RPMI7951 (cell line): ENCODE data around the gene COX7A2L. TPM values are rescaled to one million over a fixed set of nuclear protein-coding genes. Genes with fewer than 3 reads are reported as not detected.
A peak's percentile ranks its signal among the peaks of the same experiment; 100 is the strongest.
"Not testable (repeated sequence)": the region's sequence is repeated elsewhere in the genome, so short reads cannot be mapped to it uniquely, and the experiment has no call there.

Experiments used
- DNase-seq: peaks from one replicate; pipeline ENCODE4 v3.0.0-alpha.2; 2012; ENCODE audit warnings: low read depth
- total RNA-seq: library from RNA; depleted of rRNA; stranded (reverse); fragments of >200 nt; shearing (Covaris generic); gene quantifications from 2 replicates; pipeline ENCODE4 v1.2.3, GENCODE V29; 2014

COX7A2L gene
- total RNA-seq, 1 experiment from 2014 or later = 188 TPM

DNA sequence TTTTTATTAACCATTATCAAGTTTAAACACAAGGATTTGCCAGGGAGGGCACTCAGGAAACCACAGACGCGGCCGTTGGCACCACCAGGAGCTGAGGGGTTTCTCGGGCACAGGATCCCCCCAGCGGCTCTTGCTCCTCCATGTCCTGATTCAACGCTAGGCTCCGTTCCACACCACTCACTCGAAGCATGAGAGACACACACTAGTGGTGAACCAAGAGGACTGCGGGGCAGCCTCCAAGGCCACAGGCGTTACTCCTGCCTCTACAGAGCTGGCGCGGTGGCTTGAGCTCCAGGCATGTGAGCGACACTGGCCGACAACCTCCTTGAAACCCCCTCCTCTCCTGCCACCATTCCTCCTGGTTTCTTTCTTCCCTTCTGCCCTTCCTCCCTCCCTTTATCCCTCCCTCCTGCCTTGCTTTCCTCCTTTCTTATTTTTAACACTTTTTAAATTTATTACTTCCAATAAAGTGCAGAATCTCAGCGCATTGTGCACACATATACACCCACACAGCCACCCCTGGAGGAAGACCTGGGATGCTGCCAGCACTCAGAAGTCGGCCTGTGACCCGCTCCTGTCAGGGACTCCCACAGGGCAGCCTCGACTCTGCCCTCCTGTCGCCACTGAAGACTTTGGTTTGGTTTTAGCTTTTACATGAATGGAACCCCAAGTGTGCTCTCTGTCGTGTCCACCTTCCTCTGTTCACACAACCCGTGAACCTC, 21.7 kb downstream of the COX7A2L start:
- no peak for DNase-seq

DNA sequence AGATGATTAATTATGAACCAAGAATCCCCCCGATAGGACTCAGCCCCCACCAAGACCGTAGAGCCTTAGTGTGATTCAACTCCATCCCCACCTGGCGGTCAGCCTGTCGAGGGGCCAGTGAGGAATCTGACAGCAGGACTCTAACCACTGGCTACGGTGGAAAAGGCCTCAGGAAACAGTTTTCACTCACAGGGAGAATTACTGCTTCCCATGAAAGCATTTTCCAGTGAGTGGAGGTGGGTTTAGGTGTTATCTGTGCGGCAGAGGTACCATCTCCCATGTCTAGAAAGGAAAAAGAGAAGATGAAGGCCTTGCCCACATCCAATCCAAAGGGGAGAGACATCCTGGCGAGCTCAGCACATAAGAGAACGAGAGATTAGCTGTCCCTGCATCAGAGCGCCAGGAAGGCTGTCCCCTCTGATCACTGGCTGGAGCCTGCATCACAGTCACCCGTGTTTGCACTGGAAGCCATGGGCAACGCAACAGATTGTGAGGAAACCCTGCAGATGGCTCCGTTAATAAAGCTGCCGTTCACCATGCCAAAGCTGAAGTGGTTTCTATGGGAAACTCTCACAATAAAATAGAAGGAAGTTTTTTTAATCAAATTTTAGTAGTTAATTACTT, 22.3 kb downstream of the COX7A2L start:
- DNase-seq = no peak

DNA sequence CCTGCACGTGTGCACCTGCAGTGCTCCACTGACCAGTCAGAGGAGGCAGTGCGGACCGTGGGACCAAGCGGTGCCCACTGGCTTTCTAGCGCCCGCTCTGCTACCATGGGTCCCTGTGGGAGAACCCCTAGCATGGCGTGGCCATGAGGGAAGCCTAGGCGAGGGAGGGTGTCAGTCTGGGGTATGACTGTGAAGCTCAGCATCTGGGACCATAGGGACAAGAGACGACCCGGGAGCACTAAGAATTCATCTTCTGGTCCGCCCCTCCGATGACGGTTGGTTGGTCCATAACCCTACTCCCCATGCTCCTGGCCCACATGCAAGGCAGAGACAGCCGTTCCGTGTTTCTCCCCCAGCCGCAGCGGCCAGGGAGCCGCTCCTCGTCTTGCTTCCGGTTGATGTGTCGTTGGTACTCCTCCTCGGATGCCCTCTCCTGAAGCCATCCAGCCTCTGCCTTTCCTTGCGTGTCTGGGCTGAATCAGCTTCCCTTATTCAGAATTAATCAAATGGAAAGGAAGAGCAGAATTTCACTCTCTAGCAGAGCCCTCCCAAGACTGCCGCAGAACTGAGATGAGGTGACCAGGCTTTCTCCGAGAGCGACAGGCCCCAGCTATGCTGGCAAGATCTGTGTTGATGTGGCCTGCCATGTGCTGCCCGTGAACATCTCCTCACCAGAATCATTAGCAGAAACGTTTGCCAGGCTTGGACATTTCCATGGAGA, 23.0 kb downstream of the COX7A2L start:
- no peak for DNase-seq

DNA sequence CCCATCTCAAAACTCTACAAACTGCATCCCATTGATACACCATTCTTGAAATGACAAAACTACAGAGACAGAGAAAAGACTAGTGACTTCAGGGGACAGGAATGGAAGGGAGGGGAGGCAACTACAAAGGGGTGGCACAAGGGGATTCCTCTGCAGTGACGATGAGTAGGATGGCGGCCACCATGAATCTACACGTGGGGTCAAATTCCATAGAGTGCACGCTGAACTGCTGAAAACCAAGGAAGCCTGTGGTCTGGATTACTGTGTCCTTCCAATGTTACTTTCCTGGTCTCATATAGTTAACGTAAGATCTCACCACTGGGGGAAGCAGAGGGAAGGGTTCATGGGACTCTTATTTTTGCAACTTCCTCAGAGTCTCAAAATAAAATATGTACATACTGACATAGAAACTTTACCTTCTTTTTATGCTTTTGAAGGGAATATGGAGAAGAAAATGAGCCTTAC, 23.6 kb downstream of the COX7A2L start:
- no peak for DNase-seq

DNA sequence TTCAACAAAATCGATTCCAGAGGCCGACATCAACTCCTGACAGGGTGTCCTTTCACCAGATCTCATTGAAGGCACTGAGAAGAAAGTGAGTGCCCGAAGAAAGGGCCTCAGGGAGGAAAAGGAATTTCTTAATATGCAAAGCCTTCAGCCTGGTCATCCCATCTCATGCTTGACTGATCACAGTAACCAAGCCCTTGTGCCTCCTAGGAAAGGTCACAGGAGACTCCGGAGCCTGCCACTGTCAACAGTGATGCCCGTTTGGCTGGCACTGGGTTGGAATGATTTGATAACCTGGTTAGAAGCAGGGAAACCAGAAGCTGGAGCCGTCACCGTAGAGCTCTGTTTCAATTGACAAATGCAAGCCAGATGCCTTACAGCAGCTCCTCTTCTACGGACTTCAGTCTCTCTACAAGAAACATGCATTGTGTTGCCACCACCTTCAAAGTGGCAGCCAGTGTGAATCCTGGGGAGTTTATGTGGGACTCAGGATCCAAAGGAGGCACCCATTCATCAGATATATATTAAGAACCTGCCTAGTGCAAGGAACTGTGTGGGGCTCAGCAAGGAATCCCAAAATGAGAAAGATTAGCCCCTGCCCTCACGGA, 24.6 kb downstream of the COX7A2L start:
- no peak for DNase-seq

DNA sequence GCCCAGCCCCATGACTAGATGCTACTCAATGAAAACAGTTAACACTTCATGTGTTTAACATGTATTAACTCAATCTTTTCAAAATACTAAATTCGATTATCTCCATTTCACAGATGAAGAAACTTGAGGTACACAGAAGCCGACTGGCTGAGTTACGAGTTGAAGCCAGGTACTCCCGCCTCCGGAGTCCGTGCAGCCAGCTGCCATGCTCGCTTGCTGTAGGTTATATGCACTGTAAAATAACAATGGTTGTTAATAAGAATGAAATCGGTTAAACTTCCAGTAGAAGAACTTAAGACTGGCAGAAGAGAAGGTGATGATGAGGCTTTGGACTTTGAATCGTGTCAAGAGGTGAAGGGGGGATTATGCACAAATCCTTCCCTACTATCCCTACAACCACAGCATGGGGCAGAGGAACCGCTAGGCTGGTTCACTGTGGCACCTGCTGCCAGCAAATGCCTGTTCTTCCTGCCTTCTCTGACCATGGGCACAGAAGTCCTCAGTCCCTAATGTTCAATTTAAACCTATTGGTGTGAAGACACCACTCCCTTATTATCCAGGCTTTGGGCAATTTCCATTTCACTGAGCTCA, 25.4 kb downstream of the COX7A2L start:
- no peak for DNase-seq

DNA sequence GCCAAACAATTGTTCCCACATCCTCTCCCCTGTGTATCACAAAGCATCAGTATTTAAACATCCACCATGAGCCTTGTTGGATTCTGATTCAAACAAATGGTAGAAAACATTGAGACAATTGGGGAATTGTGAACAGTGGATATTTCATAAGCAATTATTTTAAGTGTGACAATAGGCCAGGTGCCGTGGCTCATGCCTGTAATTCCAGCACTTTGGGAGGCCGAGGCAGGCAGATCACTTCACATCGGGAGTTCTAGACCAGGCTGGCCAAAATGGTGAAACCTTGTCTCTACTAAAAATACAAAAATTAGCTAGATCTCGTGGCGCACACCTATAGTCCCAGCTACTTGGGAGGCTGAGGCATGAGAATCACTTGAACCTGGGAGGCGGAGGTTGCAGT, 26.2 kb downstream of the COX7A2L start:
- DNase-seq = not testable (repeated sequence)

DNA sequence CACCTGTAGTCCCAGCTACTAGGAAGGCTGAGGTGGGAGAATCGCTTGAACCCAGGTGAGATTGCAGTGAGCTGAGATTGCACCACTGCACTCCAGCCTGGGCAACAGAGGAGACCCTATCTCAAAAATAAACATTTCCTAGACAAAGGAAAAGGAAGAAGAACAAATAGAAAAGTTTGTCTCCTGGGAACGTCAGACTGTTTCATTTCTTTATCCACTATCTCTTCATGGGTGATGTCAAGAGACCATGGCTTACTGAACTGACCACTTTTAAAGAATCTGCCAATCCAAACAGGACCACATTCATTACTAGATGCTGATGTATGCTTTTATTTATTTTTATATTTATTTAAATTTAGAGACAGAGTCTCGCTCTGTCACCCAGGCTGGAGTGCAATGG, 26.8 kb downstream of the COX7A2L start:
- DNase-seq = no peak

DNA sequence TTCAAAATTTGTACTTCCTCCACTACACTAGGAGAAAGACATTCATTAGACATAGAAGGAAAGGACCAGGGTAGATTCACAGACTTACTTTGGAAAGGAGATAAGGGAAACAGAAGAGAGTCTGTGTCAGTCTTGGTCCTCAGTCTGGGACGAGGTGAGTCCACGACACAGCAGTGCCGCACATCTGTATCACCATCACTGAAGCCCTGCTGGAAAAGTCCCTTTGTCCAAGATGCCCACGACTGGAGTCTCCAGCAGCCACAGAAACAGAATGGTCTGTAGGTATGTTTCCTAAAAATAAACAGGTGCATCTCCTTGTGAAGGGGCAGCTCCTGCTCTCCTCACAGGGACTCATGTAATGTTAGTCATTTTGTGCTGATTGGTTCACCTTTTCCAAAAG, 27.4 kb downstream of the COX7A2L start:
- DNase-seq = no peak

DNA sequence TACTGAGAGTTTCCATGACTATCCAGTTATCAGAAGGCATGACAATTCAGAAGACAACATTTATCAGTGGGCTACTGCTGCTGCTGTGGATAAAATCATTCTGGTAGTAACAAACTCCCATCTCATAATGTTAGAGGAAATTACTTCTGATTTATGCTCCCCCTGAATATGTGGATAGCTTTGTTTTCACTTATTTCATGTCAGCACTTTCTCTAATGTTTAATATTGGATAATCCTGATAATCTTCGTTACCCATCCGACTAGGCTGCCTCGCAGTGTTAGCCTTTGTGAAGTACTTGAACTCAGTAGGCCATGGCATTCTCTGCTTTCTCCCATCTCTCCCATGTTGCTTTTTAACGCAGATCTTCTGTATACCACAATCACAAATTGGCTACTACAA, 28.4 kb downstream of the COX7A2L start:
- DNase-seq = no peak

DNA sequence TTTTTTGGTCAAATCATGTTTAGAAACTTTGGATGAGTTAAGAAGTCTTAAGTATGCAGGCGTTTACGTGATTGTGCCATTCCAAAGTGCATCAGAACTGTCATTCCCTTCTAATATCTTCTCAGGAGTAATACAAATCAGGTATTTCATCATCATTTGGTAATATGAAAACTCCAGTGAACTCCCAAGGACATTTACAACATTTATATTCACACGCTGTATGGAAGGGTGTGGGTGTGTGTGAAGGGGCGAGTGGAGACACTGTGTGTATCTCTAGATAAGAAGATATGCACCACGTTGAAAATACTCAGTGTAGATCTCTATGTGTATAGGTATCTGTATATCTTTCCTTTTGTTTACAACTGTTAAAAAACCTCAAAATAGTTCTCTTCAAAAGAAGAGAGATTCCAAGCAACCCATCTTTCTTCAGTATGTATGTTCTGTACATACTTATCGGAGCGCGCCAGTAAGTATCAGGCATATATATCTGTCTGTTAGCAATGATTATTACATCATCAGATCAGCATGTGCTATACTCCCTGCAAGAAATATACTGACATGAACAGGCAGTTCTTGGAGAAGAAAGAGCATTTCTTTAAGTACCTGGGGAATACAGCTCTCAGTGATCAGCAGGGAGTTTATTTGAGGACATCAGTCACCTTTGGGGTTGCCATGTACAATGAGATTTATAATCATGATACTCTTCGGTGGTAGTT, 29.3 kb downstream of the COX7A2L start:
- DNase-seq = no peak

DNA sequence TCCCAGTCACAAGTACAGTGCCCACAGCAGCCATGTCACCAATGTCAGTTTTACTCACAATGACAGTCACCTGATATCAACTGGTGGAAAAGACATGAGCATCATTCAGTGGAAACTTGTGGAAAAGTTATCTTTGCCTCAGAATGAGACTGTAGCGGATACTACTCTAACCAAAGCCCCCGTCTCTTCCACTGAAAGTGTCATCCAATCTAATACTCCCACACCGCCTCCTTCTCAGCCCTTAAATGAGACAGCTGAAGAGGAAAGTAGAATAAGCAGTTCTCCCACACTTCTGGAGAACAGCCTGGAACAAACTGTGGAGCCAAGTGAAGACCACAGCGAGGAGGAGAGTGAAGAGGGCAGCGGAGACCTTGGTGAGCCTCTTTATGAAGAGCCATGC, 31.3 kb downstream of the COX7A2L start:
- DNase-seq = no peak

DNA sequence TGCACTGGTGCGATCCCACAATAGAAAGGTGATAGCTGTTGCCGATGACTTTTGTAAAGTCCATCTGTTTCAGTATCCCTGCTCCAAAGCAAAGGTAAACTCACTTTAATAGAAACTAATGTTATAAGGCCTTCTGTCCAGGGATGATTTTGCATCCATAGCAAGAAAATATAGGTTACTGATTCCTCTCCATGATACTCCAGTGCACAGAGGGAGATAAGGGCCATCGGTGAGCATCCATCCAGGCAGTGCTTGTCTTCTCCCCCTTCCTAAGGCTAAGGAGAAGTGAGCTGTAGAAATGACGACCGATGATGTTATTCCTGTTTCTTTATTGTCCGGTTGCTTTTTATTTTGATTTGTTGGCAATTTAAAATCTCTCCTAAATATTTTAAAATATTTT, 32.1 kb downstream of the COX7A2L start:
- no peak for DNase-seq

DNA sequence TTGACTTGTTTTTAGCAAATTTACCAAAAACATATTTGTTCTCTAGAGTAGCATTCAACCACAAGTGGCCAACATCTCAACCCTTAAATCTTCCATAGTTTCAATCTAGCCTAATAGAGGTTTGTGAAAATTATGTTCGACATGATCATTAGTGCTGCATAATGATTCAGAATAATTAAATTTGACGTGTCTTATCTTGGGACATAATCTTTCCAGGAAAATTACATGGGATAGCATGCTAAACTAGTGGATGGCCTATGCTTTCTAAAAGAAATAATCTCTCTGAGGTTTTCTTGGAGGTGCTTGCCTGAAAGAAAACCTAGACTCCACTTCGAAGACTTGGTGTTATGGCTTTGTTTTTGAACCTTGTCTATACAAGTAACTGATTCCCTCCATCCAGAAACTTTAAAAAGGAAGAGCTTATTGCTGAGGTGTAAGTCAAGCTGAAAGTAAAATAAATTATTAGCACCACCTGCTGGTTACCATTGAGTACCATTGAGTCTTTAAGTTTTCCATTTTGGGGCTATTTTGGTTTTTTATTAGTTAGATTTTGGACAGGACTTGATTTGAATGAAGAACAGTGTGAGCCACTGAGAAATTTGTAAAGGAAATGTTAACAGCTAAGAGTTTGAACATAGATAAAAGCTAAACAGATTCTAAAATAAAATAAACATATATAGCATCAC, 32.7 kb downstream of the COX7A2L start:
- DNase-seq = peak; percentile 31

DNA sequence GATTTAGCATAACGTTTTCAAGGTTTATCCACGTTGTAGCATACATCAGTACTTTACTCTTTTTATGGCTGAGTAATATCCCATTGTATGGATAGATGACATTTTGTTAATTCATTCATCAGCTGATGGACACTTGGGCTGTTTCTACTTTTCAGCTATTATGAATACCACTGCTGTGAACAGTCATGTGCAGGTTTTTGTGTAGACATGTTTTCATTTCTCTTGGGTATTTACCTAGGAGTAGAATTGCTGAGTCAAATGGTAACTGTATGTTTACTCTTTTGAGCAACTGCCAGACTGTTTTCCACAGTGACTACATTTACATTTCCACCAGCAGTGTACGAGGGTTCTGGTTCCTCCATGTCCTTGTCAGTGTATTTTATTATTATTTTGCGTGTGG, 33.9 kb downstream of the COX7A2L start:
- no peak for DNase-seq

DNA sequence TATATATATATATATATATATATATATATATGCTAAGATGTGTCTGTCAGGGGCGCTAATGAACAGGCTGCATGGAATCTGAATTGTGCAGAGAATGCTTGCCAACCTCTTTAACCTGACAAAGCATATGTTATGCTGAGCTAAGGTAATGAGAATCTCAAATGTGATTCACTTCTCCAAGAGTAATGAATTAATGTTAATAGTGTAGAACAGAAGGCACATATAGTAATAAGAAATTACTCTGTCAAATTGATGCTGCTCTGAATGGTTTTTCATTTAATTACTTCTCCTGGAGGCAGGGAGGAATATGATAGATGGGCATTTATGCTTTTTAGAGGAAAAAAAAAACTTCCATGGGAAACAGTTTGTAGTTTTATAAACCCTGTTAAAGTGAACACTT, 35.4 kb downstream of the COX7A2L start:
- no peak for DNase-seq

DNA sequence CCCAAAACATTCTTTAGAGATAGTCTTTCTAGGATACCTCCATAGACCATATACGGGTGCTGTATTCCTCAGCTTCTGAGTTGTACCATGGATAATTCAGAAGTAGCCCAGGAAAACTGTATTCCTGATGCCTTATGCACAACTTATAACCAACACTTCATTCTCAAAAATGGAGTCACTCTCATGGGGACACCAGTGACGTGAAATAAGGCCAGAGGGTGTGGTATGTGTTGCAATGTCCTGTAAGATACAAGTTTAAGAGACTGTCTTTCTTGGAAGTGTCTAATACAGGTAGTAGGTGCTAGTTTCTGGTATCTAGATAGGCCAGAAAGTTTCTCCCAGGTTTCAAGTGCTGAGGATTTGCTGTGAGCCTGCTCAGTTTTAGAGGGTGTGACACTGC, 36.1 kb downstream of the COX7A2L start:
- DNase-seq = no peak

DNA sequence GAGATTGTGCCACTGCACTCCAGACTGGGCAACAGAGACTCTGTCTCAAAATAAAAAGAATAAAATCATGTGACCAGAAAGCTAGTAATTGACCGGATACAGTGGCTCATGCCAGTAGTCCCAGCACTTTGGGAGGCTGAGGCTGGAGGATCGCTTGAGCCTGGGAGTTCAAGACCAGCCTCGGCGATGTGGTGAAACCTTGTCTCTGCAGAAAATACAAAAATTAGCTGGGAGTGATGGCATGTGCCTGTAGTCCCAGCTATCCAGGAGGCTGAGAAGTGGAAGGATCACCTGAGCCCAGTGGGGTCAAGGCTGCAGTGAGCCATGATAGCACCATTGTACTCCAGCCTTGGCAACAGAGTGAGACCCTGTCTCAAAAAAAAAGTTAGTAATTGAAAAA, 36.8 kb downstream of the COX7A2L start:
- no peak for DNase-seq

DNA sequence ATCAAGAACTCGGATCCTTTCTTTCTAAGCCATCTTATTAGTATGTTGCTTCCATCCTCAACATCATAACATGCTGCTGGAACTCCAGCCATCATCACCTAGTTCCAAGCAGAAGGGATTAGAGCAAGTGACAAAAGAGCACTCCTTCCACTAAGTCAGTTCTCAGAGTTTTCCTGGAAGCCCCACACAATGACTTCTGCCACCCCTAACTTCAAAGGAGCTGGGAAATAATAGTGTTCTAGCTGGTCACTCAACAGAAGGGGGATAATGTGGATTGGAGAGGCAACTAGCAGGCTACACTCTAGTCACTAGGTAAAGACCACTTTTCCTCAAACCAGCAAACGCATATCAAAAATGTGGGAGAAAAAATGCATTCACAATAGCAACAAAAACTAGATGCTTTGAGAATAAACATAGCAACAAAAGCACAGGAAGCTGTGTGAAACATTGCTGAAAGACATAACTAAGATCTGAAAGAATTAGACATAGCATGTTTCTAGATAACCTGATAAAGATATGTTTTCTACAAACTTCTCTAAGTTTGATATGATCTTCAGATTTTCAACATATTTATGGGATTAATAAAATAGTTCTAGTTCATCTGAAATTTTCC, 39.5 kb downstream of the COX7A2L start:
- no peak for DNase-seq

DNA sequence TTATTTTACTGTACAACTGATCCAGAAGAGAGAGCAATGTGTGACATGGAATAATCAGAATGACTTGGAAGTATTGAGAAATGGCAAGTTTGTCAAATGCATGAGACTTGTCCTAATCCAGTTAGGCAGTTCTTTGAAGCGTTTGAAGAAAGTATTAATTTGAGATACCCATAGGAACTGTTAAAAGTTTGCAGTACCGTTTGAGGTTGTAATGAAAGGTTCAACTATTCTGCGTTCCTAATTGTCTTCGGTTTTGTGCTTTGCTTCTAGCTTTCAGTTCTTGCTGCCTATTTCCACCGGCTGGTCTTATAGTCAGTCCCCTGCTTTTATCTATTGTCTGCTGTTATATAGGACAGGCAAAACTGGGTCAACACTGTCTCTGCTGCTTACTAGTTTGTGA, 41.8 kb downstream of the COX7A2L start:
- DNase-seq = no peak

DNA sequence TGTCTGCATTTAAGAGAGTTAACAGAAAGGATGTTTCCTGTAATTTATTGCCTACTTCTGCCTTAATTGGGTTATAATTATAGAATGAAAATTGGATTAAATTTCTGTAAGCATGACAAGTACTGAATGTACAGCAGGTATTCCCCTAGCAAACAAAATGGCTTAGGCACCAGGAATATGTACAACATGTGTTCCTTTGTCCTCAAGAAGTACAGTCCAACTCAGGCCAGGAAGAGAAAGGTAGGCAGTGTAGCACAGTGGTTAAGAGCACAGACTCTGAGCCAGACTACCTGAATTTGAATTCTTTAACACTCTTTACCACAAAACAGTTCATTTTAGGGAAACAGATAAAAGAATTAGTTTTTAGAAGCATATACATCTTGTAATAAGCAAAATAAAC, 43.1 kb downstream of the COX7A2L start:
- DNase-seq = no peak
